GM19193 (cell line): ENCODE results near the gene CADPS2.

ENCODE experiments used
- POLR2A ChIP-seq: IDR thresholded peaks from 4 replicates; pipeline ENCODE4 v1.6.1; 2011; ENCODE audit not compliant: insufficient read depth, insufficient read length; ENCODE audit errors: extremely low read depth

CADPS2 gene

GRCh38 chr7:122311050-122311700, 575.1 kb downstream of the CADPS2 start:
- no peak for TF ChIP-seq POLR2A

DNA sequence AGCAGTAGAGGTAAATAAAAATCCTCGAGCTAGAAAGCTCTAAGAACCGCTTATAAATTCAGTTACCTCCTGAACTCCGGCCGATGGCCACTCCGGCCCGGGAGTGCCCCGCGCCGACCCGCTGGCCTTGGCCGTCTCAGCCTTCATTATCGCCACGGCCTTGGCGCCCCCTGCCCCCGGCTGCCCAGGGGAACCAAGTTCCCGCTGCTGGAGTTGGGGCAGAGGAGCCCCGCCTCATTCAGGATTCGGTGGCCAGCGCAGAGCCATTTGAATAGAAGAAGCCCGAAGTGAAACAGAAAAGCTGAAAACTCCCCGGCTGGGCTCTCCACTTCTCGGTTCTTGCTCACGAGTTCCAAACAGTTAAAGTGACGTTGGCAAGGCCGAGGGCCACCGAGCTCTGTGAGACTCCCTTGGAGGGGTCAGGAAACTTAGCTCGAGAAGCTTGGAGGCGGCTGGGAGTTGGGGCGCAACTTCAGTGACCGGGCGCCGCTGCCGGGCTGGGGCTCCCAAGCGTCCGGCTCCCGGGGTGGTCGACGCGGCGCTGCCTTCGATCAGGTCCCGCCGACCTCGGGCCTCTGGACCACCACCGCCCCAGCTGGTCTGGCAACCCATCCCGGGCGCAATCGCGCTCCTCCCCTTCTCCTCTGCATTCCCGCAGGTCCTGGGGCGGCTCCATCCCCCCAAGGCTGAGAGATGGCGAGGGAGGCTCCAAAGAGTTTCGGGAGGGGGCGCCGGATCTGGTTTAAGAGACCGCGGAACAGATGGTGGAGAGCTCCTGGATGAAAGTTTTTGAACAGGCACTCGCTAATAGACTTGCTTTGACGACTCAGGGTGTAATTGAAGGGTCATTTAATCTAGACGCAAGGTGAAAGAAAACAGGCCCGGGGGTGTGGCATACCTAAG, 575.9 kb downstream of the CADPS2 start:
- TF ChIP-seq POLR2A = no peak

GRCh38 chr7:122309421-122309820, 576.8 kb downstream of the CADPS2 start:
- TF ChIP-seq POLR2A = no peak

- no peak for TF ChIP-seq POLR2A
Observed at GRCh38 chr7:122307228-122307621, 579.0 kb downstream of the CADPS2 start.

DNA sequence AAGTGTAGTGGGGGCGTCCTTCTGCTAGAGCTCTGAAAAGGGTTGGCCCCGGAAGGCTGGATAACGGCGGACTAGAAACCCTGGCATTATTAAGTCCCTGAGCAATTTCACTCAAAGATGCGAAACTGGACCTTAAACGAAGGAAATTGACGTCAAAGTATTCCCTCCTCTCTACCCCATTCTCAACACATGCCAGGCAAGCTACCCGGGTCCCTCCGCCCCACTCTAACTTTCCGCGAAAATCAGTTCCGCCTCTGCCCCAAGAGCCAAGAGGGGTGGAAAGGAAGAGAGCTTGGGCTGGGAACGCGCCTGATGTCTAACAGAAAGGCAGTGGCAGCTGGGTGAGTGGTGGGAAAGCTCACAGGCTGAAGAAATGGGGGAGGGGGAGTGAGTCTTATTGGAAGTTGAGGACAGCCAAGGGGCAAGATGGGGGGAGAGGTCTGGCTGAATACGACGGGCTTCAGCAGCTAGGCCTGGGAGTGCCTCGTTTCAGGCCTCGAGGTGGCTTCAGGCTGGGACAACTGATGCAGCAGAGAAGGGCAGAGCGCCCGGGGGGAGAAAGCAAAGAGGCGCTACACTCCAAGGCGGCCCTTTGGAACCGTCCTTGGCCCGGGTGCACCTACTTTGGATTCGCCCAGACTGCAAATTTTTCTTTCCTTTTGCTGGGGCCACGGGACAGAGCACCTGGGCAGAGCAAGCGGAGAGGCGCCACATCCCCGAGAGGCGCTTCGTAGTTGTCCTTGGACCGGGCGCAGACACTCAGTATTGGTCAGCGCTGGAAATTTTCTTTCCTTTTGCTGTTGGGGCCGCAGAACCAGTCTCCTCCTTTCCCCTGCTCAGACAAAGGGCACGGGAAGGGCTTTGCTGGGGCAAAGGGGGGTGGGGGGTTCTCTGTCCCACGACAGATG, 579.7 kb downstream of the CADPS2 start:
- no peak for TF ChIP-seq POLR2A

GRCh38 chr7:122305475-122306319, 580.6 kb downstream of the CADPS2 start:
- TF ChIP-seq POLR2A = no peak

- TF ChIP-seq POLR2A = no peak
Observed at GRCh38 chr7:122304996-122305421, 581.3 kb downstream of the CADPS2 start.

GRCh38 chr7:122304319-122304975, 581.8 kb downstream of the CADPS2 start, which contains the start of gene FEZF1:
Gene FEZF1 (minus strand): TSS chr7:122304750. CDS start chr7:122304437, 313 bp downstream.
- TF ChIP-seq POLR2A = no peak

DNA sequence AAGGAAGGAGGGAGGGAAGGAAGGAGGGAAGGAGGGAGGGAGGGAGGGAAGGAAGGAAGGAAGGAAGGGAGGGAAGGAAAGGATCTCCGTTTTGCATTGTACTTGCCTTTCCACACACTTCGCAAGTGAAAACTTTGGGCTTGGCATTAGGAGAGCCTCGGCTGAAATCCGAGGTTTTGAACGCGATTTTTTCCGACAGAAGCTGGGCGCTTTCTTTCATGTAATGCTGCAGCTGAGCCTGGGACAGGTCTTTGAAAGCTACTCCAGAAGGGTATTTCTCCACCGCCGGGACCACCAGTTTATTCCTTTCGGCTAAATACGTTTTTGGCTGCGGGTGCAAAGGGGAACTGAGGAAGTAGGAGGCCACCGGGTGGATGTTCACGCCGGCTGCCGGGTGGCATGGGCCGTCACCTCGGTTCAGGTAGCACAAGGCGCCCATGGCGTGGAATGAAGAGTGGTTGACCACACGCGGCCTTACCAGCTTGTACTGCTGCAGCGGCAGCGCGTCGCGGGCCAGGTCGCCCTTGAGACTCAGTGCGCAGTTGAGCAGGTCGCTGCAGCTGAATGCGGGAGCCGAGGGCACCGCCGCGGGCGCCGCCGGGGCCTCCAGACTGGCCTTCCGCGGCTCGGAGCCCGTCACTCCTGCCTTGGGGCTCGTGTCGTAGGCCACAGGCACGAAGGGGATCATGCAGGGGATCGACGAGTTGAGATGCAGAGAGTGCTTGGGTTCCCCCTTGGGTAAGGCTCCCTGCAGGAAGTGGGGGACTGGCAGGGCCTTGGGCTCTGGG, 582.5 kb downstream of the CADPS2 start:
- TF ChIP-seq POLR2A = no peak

DNA sequence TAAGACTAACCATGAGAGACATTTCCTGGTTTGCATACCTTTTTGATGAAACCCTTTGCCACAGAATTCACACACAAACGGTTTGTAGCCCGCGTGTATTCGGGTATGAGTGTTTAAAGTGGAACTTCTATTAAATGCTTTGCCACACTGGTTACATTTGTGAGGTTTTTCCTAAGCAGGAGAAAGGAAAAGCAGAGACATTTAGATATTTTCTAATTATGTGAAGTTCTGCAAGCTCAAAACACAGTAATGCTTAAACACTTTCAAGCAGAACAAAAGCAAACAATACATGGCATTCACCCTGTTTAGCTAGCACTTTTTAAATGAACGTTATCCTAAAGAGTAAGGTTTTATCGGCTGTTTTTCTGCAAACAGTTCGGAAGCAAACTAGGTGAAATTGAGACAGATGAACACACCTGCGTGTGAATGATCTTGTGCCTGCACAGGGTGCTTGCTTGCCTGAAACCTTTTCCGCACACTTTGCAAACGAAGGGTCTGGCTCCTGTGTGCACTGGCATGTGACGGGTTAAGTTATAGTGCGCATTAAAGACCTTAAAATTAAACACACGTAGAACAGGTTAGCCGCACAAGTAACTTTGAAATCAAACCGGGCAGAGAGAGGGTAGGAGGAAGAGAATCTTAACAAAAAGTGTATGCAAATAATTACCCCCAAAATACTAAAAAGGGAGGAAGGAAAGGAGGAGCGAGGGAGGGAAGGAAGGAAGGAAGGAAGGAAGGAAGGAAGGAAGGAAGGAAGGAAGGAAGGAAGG, 583.3 kb downstream of the CADPS2 start:
- TF ChIP-seq POLR2A = no peak

DNA sequence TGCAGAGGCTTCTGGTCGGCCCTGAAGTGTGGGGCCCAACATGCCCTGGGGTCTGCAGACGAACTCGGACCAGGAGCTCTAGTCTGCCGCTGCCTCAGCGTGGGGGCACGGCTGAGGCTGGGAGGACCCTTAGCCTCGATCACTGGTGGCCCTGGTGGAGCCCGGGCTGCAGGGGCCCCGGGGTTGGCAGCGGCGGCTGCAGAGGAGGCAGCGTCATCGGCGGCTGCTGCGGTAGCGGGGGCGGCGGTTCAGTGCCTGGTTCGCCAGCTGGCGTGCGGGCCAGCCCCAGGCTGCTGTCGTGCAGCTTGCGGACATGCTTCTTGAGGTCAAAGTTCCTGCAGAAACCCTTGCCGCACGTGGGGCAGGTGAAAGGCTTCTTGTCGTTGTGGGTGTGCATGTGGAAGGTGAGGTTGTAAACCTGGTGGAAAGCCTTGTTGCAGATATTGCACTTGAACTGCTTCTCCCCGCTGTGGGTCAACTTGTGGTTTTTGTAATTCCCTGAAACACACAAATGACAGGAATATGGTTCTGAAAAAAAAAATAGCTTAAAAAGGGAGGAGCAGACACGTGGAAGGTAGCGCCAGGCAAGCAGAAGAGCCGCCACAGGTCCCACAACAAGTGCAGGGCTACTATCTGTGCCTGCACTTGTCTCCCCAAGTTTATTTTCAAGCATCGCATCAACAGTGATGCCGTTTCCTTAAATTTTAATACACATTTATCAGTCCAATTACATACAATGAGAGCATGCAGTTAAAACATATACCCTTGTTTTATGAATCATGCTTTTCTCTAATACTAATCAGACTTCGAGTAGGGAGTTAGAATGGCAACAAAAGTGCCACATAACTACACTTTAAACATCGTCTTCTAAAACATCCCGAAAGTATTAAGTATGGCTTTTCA, 584.2 kb downstream of the CADPS2 start:
- no peak for TF ChIP-seq POLR2A
